Fibroblast of pulmonary artery (primary cell): ENCODE results near the gene TSHB.
A peak's percentile ranks its signal among the peaks of the same experiment; 100 is the strongest.

Source experiments
- DNase-seq: peaks from one replicate; pipeline ENCODE4 v3.0.0-alpha.2; 2010; ENCODE audit warnings: low read depth
- H3K4me3 ChIP-seq: replicated peaks from 2 replicates; pipeline ENCODE4 v1.5.1; 2011; ENCODE audit warnings: low read depth, mild to moderate bottlenecking, control low read depth, low read length, moderate library complexity
- CTCF ChIP-seq: IDR thresholded peaks from 2 replicates; pipeline ENCODE4 v1.5.1; 2011; ENCODE audit warnings: mild to moderate bottlenecking, control low read depth, low read length, inconsistent platforms; ENCODE audit errors: missing control alignments

Gene TSHB

GRCh38 chr1:115036814-115037507 lies 7.3 kb downstream of the TSHB start:
- no peak overlapping the region for H3K4me3 ChIP-seq
- no peak for TF ChIP-seq CTCF
- DNase-seq = no peak

- DNase-seq = no peak
Observed at GRCh38 chr1:115040501-115040900, 10.9 kb downstream of the TSHB start.

GRCh38 chr1:115041654-115042053 lies 12.0 kb downstream of the TSHB start:
- no peak overlapping the region for H3K4me3 ChIP-seq
- TF ChIP-seq CTCF = peak; percentile 34
- DNase-seq = peak; percentile 24

More at GRCh38 chr1:115040501-115040900, 10.9 kb downstream of the TSHB start:
- no peak overlapping the region for H3K4me3 ChIP-seq
- no peak for TF ChIP-seq CTCF

- TF ChIP-seq CTCF = no peak
- no peak overlapping the region for H3K4me3 ChIP-seq
- DNase-seq = no peak
Observed at GRCh38 chr1:115046751-115047150, 17.1 kb downstream of the TSHB start.

GRCh38 chr1:115051850-115052249 lies 22.2 kb downstream of the TSHB start:
- no peak overlapping the region for H3K4me3 ChIP-seq
- DNase-seq = no peak
- no peak for TF ChIP-seq CTCF

- DNase-seq = peak; percentile 55
- TF ChIP-seq CTCF = peak; percentile 93
- H3K4me3 ChIP-seq = no peak overlapping the region
Observed at GRCh38 chr1:115052454-115053083, 22.9 kb downstream of the TSHB start.

GRCh38 chr1:115056395-115056798 lies 26.8 kb downstream of the TSHB start:
- peak; percentile 53 for DNase-seq
- TF ChIP-seq CTCF = no peak
- no peak overlapping the region for H3K4me3 ChIP-seq
